Neural progenitor cell (in vitro differentiated cells): ENCODE results near the gene EGFLAM.

Experiments
- EZH2 ChIP-seq: fragments of 200-600 bp; sonication (generic); IDR thresholded peaks from 2 replicates; pipeline ENCODE4 v1.6.1; 2017; ENCODE audit warnings: antibody characterized with exemption, mild to moderate bottlenecking, moderate library complexity
- EZH2phosphoT487 ChIP-seq: fragments of 200-600 bp; sonication (generic); IDR thresholded peaks from 2 replicates; pipeline ENCODE4 v1.6.1; 2017; ENCODE audit warnings: antibody characterized with exemption
- TF ChIP-seq, protein P1 (sequence below): fragments of 200-600 bp; sonication (generic); IDR thresholded peaks from 2 replicates; pipeline ENCODE4 v1.5.1; 2017; ENCODE audit warnings: antibody characterized with exemption, mild to moderate bottlenecking

DNA sequence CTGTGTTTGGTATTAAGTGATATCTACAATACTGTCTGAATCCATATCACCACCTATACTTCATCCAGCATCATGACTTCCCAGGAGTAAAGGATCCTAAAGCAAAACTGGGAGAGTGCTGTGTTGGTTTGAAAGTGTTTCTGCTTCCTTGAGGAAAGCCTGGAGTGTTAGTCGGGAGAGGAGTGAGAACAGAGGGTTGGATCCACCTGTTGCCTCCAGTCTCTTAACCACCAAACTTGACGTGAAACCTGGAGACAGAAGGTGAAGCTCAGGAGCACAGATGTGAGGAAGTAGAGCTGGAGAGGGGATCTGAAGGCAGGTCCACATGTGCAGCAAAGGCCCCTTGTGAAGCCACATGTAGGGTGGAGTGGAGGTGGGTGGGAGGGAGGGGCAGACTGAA, 88.2 kb downstream of the EGFLAM start:
- TF ChIP-seq EZH2 (no peak), EZH2phosphoT487 (no peak)
- TF ChIP-seq, protein P1, sequence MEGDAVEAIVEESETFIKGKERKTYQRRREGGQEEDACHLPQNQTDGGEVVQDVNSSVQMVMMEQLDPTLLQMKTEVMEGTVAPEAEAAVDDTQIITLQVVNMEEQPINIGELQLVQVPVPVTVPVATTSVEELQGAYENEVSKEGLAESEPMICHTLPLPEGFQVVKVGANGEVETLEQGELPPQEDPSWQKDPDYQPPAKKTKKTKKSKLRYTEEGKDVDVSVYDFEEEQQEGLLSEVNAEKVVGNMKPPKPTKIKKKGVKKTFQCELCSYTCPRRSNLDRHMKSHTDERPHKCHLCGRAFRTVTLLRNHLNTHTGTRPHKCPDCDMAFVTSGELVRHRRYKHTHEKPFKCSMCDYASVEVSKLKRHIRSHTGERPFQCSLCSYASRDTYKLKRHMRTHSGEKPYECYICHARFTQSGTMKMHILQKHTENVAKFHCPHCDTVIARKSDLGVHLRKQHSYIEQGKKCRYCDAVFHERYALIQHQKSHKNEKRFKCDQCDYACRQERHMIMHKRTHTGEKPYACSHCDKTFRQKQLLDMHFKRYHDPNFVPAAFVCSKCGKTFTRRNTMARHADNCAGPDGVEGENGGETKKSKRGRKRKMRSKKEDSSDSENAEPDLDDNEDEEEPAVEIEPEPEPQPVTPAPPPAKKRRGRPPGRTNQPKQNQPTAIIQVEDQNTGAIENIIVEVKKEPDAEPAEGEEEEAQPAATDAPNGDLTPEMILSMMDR: no peak
